ENCODE measurements around the gene BHMT2.

The BHMT2 gene

DNA sequence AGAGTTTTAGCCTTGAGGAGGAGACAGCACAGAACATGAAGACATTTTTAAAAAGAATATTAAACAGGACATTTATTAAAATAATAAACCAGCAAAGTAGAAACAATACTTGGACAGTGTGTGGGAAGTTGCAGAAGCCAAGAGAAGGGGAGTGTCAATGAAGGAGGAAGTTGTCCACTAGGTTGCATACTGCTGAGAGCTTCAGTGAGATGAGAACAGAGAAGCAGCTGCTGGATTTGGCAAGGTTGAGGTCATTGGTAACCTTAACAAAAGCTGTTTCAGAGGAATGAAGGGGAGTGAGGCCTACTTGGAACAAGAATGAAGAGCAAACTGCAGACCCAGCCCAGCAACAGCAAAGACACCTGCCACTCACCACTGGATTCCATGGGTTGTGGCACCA lies 53.4 kb downstream of the BHMT2 start:
- DNase-seq (ENCODE audit: low read depth), result no peak

DNA sequence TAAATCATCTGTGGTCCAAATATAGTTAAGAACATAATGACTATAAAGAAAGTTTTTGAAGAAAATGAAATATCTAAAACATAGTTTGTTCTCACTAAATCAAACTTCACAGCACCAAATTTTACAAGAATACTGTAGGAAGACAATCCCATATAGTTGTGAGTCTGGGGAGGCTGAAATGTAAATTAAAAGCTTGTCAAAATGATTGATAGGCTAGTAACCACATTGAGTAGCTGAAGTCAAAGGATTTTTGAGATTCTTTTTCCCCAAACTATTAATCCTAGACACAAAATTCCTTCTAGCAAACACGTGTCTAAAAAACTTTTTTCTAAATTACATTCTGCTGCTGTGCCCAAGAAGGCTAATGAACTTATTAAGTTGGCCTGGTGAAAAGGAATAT lies 55.0 kb downstream of the BHMT2 start:
- no peak for DNase-seq (ENCODE audit: low read depth)

DNA sequence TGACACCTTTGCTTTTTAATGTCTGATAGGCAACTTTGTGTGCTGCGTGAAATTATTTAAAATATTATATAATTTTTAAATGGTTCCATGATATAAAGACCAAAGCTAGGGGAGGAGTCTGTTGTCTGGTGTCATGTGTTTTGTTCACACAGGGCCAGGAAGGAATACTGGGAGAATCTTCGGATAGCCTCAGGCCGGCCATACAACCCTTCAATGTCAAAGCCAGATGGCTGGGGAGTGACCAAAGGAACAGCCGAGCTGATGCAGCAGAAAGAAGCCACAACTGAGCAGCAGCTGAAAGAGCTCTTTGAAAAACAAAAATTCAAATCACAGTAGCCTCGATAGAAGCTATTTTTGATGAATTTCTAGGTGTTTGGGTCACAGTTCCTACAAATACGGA lies 61.2 kb downstream of the BHMT2 start:
- no peak for DNase-seq (ENCODE audit: low read depth)

DNA sequence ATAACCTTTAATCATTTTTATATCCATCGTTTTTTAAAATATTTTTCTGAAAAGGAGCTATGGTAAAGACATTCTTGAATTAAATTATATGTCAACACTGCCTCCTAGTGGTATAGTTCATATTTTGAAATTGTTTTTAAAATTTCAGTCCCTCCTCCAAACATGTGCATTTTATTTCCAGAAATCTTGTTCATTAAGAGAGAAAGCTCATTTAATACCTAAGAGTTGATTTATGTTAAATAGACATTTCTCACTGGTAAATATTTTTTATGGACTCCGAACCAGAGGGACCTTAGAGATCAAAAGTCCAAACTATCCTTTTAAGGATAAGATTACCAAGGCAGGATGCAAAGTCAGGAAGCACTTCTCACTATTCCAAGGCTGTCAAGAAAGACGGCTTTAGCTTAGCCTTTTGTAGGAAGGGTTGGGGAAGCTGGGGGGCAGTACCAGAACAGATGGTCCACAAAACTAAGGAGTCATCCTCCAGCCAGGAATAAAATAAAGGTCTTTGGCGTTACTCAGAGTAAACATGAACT lies 63.6 kb downstream of the BHMT2 start:
- no peak for DNase-seq (ENCODE audit: low read depth)

DNA sequence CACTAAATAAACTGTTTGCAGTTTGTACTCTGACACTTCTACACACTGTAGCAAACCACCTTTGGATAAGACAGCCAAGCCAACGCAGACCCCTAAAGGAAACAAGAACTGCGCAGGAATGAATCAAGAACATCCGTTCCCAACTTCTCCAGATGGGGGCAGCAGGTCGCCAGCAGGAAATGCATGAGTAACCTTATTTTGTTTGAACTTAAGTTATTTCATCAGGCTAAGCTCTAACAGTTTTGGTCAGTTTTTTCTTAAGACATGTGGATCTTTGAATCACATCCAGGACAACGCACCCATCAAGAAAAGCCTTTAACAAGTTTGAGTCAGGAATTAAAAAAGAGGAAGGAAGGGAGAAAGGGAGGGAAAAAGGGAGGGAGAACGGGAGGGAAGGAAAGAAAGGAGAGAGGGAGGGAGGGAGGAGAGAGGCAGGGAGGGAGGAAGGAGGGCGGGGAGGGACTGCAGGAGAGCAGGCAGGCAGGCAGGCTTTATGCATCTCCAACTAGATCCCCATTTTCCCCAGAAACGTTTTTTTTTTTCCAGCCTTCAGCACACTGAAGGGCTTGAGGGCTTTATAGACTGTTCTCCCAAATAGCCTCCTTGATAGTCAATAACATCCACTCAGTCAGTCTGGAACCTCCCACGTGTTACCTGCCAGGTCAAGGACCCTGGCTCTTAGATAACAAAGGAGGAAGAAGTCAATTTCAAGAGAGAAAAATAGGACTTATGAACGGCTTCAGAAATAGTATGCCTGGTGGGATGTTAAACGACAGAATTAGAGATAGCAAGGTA lies 64.3 kb downstream of the BHMT2 start:
- peak; percentile 50 for DNase-seq (ENCODE audit: low read depth)

DNA sequence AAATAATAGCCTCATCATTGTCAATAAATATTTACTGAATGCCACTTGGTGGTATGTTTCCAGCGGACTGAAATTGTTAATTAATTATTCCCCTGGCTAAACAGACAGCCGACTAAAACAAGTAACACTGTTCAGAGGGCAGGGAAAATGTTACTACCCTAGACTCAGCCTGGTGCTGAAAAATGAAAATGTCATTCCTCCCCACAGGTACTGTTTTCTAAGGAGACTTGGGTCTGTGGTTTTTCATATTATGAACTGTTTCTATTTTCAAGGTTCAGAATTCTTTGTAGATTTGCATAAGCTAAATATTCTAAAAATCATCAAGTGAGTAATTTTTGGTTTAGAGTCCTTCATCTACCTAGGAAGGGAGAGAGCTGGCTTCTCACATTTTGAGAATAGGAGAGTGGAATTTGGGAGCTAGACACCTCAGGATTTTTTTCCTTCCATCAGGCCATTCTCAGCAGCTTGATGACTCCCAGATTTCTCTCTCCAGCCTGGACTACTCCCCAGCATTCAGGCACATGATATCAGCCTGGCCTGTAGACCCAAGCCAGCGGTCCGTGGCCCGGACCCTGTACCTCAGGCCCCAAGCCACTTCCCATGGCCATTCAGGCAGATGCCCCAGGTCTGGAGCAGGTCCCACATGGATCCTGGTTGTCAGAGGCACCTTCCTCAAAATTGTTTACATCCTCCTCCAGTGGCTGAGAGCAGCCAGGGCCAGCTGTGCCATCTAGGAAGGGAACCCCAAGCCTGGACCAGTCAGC lies 66.4 kb downstream of the BHMT2 start:
- no peak for DNase-seq (ENCODE audit: low read depth)

GRCh38 chr5:79136618-79137017 lies 67.1 kb downstream of the BHMT2 start:
- no peak for DNase-seq (ENCODE audit: low read depth)

Data from activated gamma-delta T cell treated with anti-CD3 and anti-CD28 coated beads, Interleukin-2, amount 50 U/mL, for 16 hours (primary cell).